Measurements from ENCODE around the gene C10orf62.

Gene C10orf62

GRCh38 chr10:97566336-97566996, 23.1 kb upstream of the C10orf62 start:
- no peak for FAIRE-seq

DNA sequence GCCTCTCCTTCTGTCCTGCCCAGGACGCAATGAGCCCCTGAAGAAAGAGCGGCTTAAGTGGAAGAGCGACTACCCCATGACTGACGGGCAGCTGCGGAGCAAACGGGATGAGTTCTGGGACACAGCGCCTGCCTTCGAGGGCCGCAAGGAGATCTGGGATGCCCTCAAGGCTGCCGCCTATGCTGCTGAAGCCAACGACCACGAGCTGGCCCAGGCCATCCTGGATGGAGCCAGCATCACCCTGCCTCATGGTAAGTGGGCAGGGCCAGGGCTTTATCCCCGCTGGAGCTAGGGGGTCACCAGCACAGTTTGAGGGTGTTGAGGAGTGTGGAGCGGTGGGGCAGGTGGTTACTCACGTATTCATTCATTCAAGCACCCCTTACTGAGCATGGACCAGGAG, 21.6 kb upstream of the C10orf62 start:
- FAIRE-seq: no peak

- no peak for FAIRE-seq
These were observed 19.3 kb upstream of the C10orf62 start for GRCh38 chr10:97570146-97570788.

- FAIRE-seq: no peak
These were observed 18.6 kb upstream of the C10orf62 start for GRCh38 chr10:97570789-97571471.

DNA sequence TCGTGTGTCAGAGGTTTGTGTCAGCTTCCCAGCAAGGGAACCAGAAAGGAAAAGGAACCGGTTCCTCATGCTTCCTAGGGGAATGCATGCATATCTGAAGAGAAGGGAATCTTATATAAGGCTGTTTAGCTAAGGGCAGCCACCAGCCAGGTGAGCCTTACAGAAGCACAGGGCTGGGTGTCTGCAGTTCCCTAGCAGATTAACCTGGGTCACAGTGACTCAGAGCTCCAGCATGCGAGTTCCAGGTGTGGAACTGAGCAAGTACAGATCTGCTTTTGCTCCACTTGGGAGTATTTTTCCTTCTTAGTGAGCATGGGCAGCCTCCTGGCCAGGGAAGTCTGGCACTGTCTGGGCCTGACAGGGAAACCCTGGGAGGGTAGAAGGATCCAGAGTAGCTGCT, 17.9 kb upstream of the C10orf62 start:
- no peak for FAIRE-seq

- FAIRE-seq: peak; percentile 29
These were observed 17.1 kb upstream of the C10orf62 start, which contains the start of gene ANKRD2 for GRCh38 chr10:97572214-97572989. TSS of gene ANKRD2 (plus strand) at chr10:97572779. CDS start at chr10:97572789, 10 bp downstream.

- no peak for FAIRE-seq
These were observed 16.5 kb upstream of the C10orf62 start for GRCh38 chr10:97573021-97573420.

GRCh38 chr10:97573672-97574071, 15.8 kb upstream of the C10orf62 start:
- no peak for FAIRE-seq

DNA sequence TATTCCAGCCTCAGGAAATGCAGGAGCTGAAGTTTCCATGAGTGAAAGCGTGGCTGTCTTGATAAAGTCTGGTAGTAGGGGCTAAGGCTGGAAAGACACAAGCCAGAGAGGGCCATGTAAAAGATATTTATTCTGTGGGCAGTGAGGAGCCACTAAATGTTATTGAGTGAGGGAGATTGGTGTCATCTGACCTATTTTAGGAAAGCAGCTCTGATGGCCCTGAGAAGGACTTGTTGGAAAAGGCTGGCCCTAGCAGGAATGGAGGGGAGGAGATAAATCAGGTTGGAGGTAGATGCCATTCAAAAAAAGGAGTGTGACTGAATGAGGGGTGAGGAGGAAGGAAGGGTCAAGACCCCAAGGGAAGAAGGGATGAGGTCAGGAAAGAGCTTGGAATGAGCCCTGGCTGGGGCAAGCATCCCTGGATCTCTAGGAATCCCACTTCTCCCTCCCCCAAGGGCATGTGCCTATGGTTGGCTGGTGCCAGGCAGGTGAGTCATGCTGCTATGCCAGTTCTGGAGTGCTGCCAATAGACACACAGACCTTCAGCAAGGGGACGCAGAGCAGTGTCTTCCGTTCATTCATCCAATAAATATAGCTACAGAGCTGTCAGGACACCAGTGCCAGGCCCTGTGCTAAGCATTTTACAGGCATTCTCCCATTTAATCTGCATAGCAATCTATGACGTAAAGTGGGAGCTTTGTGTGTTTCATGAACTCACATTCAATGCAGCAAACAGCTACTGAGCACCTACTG, 15.0 kb upstream of the C10orf62 start:
- no peak for FAIRE-seq

- no peak for FAIRE-seq
These were observed 14.3 kb upstream of the C10orf62 start for GRCh38 chr10:97575127-97575668.

DNA sequence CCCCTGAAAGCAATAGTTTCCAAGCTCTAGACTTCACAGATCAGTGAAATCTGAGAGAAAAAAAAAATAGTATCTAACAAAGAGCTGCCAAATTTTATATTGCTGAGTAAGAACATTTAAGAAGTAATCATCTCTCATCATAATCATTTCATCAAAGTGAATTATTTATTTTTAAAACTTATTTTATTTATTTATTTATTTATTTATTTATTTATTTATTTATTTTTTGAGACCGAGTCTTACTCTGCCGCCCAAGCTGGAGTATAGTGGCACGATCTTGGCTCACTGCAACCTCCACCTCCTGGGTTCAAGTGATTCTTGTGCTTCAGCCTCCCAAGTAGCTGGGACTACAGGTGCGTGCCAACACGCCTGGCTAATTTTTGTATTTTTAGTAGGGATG, 13.0 kb upstream of the C10orf62 start:
- FAIRE-seq: peak; percentile 62

GRCh38 chr10:97577701-97578100, 11.8 kb upstream of the C10orf62 start:
- FAIRE-seq: no peak

DNA sequence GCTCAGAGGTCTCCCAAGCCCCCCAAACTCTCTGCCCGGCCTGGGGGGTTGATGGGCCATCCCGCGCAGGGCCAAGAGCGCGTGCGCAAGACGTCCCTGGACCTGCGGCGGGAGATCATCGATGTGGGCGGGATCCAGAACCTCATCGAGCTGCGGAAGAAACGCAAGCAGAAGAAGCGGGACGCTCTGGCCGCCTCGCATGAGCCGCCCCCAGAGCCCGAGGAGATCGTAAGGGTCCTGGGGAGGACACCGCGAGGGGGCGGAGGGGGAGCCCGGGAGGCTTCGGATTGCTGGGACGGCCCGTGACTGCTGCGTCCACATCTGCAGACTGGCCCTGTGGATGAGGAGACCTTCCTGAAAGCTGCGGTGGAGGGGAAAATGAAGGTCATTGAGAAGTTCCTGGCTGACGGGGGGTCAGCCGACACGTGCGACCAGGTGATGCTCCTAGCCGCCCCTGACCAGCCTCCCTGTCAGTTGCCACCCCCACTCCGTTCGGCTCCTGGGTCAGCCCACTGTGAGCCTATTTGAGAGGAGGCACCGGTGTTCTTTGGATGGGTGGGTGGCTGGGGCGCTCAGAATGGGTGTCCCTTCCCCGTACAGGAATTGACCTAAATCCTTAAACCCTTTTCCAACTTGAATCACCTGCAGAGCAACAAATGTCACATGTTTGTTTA, 11.2 kb upstream of the C10orf62 start:
- FAIRE-seq: no peak

GRCh38 chr10:97580421-97581367, 8.8 kb upstream of the C10orf62 start:
- FAIRE-seq: no peak

GRCh38 chr10:97582169-97582568, 7.4 kb upstream of the C10orf62 start:
- no peak for FAIRE-seq

DNA sequence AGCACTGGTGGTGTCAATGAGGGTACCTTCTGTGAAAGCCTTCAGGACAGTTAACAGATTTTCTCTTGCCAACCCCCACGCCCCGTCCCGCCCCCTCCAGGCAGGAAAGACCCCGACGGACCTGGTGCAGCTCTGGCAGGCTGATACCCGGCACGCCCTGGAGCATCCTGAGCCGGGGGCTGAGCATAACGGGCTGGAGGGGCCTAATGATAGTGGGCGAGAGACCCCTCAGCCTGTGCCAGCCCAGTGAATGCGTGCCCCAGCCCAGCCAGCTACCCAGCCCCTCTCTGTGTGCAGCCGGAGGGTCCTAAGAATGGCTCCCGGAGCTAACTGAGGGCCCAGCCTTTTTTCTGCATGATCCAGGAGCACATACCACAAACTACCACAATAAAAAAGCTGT, 6.0 kb upstream of the C10orf62 start:
- FAIRE-seq: no peak

DNA sequence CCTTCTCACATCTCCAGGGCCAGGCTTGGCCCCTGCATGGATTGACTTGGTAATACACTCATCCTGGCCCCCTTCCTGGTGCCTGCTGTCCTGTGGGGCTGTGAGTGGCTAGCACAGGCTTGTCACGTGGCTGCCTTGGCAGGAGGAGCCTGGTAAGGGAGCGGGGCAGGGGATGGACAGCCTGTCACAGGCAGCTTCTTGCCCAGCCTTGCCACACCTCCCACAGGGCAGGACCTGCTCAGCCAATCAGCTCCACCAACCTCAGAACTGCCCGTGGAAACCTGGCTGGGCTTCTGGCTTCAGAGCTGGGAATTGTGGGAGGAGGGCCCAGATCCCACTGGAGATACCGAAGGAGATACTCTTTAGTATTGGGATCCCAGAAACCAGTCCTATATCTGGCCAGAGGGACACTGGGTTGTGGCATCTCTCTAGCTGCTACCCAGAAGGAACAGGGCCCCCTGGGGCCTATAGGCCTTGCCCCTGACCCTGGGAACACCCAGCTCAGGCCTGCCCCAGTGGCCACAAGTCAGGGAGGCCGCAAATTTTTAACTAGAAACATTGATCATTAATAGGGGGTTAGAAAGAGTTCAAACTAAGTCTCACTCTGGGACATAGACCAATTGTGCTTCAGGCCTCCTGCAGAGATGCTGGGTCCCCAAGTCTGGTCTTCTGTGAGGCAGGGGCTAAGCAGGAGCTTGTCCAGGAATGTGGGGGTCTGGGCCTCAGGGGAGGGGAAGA, 5.3 kb upstream of the C10orf62 start, which contains the start of gene HOGA1:
TSS of gene HOGA1 (plus strand) at position 330 of the 738 bp plus-strand sequence. CDS start at position 645, 315 bp downstream.
- peak; percentile 100 for FAIRE-seq

DNA sequence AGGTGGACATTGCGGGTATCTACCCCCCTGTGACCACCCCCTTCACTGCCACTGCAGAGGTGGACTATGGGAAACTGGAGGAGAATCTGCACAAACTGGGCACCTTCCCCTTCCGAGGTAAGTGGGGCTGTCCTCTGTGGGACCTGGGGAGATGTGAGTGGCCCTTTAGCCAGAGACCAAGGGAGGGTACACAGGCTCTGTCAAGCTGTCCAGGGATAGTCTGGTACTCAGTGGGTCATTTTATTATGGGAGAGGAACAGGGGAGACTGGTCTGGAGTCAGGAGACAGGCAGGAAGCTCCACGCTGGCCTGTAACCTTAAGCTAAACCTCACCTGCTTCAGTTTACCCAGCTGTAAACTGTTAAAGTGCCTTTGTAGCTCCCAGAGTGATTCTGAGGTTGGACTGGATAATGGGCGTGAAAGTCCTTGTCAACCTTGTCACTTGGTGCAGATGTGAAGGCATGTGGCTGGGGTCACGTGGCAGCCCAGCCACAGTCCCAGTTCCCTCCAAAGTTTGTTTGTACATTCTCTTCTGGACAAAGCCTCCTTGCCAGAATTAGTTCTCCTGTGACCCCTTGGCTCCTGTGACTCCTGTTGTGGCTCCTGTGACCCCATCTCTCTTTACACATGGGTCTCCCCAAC, 4.6 kb upstream of the C10orf62 start:
- no peak for FAIRE-seq

GRCh38 chr10:97585439-97585811, 4.1 kb upstream of the C10orf62 start:
- no peak for FAIRE-seq

All from A204.1 (cell line).